ENCODE data around the gene RGMA. TPM values are rescaled to one million over a fixed set of nuclear protein-coding genes. Genes with fewer than 3 reads are reported as not detected.

Gene RGMA
- total and polyA plus RNA-seq, 10 of the 15 experiments (the other 5 are each of a cell fraction or from before 2014, with no cell fraction given), result not detected

DNA sequence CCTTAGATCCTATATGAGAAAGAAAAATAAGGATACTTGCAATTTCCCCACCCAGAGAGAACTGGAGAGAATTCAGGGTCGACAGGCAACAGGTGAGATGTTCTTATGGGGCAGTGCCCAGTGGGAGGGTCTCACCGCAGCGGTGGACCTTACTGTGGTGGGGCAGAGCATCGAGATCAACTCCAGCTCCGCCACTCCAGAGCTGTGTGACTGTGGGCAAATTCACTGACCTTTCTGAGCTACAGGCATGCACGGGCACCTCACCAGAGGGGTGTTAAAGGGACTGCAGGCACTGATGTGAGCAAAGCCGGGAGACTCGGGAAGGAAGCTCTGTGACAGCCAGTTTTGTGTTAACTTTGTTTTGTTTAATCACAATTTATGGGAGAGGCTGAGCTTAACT is 30.9 kb downstream of the RGMA start:
- Histone ChIP-seq H3K4me2 (ENCODE audit: control insufficient read depth, insufficient read depth) (no peak overlapping the region), H3K36me3 (ENCODE audit: control insufficient read depth in 2 of 2, insufficient read depth in 2 of 2, low read length in 1 of 2) (no peaks in the 10 kb centered on the region), H4K20me1 (ENCODE audit: control insufficient read depth, insufficient read depth) (no peaks in the 10 kb centered on the region), H2AFZ (ENCODE audit: control insufficient read depth, low read depth, low read length) (no peak overlapping the region), H3K9me3 (replicated peaks; ENCODE audit: control insufficient read depth, insufficient read depth, low read length) (no peaks in the 10 kb centered on the region), H3K27me3 (replicated peaks in 1 of 2; ENCODE audit: control insufficient read depth in 2 of 2, insufficient read depth in 2 of 2, low read length in 1 of 2) (no peaks in the 10 kb centered on the region; a peak in 2 of 4 replicates), H3K27ac (ENCODE audit: control insufficient read depth, insufficient read depth) (no peak overlapping the region), H3K79me2 (ENCODE audit: control insufficient read depth, insufficient read depth, low read length) (no peaks in the 10 kb centered on the region), H3K9ac (ENCODE audit: control insufficient read depth, insufficient read depth, low read length) (no peak overlapping the region), H3K4me3 (no peak overlapping the region), H3K4me1 (ENCODE audit: control insufficient read depth, insufficient read depth, low read length) (no peaks in the 10 kb centered on the region)
- POLR2A ChIA-PET, result no interaction called here
- no peak for ATAC-seq
- in situ Hi-C loops (cut with MboI) (no loop called here), intact Hi-C loops (cut with micrococcal nuclease; ENCODE audit: unreplicated experiment) (no loop called here)
- no peak for DNase-seq (ENCODE audit: low read depth, low spot score)
- SMC1A ChIA-PET (ENCODE audit: uncharacterized antibody, unreplicated experiment), result interaction anchor here (1.2 kb wide), 1 partner anchor 33 kb away, joined by 3 read pairs; no protein-coding TSS in a partner anchor
- CTCF ChIA-PET, result no interaction called here
- RAD21 ChIA-PET (ENCODE audit: unreplicated experiment), result no interaction called here
- 3% methylated on average over 8 of the region's 8 CpGs for WGBS (ENCODE audit: insufficient coverage, insufficient replicate concordance, low lambda C conversion rate, missing lambda C conversion rate)
- no TSS peak for BruUV-seq (replicated peaks)
- no peak for FAIRE-seq
- TF ChIP-seq NBN (IDR thresholded peaks at IDR 0.05) (no peak), DPF2 (IDR thresholded peaks at IDR 0.05) (no peak), MYB (IDR thresholded peaks at IDR 0.05; ENCODE audit: borderline replicate concordance, low read depth, low read length) (no peak), CHD2 (IDR thresholded peaks at IDR 0.05; ENCODE audit: borderline replicate concordance, low read depth, low read length) (no peak), EP300 (IDR thresholded peaks at IDR 0.05; ENCODE audit: borderline replicate concordance in 1 of 2, control insufficient read depth in 1 of 2, low read depth in 2 of 2, low read length in 2 of 2) (no peak), SREBF1 (IDR thresholded peaks at IDR 0.05; ENCODE audit: low read length) (no peak), CREM (IDR thresholded peaks at IDR 0.05; ENCODE audit: low read depth) (no peak), PAX8 (IDR thresholded peaks at IDR 0.05) (no peak), SREBF2 (IDR thresholded peaks at IDR 0.05; ENCODE audit: low read length) (no peak), LARP7 (IDR thresholded peaks at IDR 0.05) (no peak), RUNX3 (IDR thresholded peaks at IDR 0.05; ENCODE audit: low read length) (no peak), CHD1 (IDR thresholded peaks at IDR 0.05; ENCODE audit: low read depth, low read length) (no peak)
- TF ChIP-seq, protein P1, sequence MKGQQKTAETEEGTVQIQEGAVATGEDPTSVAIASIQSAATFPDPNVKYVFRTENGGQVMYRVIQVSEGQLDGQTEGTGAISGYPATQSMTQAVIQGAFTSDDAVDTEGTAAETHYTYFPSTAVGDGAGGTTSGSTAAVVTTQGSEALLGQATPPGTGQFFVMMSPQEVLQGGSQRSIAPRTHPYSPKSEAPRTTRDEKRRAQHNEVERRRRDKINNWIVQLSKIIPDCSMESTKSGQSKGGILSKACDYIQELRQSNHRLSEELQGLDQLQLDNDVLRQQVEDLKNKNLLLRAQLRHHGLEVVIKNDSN (IDR thresholded peaks at IDR 0.05; ENCODE audit: borderline replicate concordance, extremely low read length, insufficient read depth, low read depth, low read length), result no peak
- TF ChIP-seq, protein P2, sequence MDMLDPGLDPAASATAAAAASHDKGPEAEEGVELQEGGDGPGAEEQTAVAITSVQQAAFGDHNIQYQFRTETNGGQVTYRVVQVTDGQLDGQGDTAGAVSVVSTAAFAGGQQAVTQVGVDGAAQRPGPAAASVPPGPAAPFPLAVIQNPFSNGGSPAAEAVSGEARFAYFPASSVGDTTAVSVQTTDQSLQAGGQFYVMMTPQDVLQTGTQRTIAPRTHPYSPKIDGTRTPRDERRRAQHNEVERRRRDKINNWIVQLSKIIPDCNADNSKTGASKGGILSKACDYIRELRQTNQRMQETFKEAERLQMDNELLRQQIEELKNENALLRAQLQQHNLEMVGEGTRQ (IDR thresholded peaks at IDR 0.05; ENCODE audit: borderline replicate concordance, low read depth, low read length), result no peak

All from GM12878 (cell line).